Activated CD8-positive, alpha-beta T cell treated with anti-CD3 and anti-CD28 coated beads, Interleukin-2, amount 10 ng/mL, durations not matched to agents 7 days and 5 days (primary cell): ENCODE measurements around the gene KLHL10. TPM values are rescaled to one million over a fixed set of nuclear protein-coding genes. Genes with fewer than 3 reads are reported as not detected.
"Not testable (repeated sequence)": the region's sequence is repeated elsewhere in the genome, so short reads cannot be mapped to it uniquely, and the experiment has no call there.

Experiments used
- ATAC-seq: fragments of 150-1000 bp; cut with Tn5 transposase; one replicate; pipeline ENCODE4 v1.10.0; 2021; ENCODE audit warnings: moderate library complexity
- CTCF ChIA-PET: fragments of 350-600 bp; sonication (Branson Sonifier 250); formaldehyde crosslinking; loops from one replicate; lab custom pipeline; 2021; ENCODE audit warnings: antibody characterized with exemption; lab: Charles Lee
- POLR2A ChIA-PET: fragments of 350-600 bp; sonication (Branson Sonifier 250); formaldehyde crosslinking; loops from one replicate; lab custom pipeline; 2021; ENCODE audit warnings: antibody characterized with exemption; lab: Charles Lee
- DNase-seq: peaks from one replicate; pipeline ENCODE4 v3.0.0-alpha.2; 2020
- H3K27ac Mint-ChIP-seq: one replicate; pipeline ENCODE4 v1.8.0; 2021; ENCODE audit warnings: mild to moderate bottlenecking, mixed read lengths
- H3K27me3 Mint-ChIP-seq: one replicate; pipeline ENCODE4 v1.8.0; 2021; ENCODE audit warnings: low read depth, mixed read lengths
- H3K36me3 Mint-ChIP-seq: one replicate; pipeline ENCODE4 v1.8.0; 2021; ENCODE audit warnings: low read depth, mixed read lengths
- H3K4me1 Mint-ChIP-seq: one replicate; pipeline ENCODE4 v1.8.0; 2021; ENCODE audit warnings: low read depth, mixed read lengths
- H3K4me3 Mint-ChIP-seq: one replicate; pipeline ENCODE4 v1.8.0; 2021; ENCODE audit warnings: mild to moderate bottlenecking, mixed read lengths
- H3K9me3 Mint-ChIP-seq: one replicate; pipeline ENCODE4 v1.8.0; 2022; ENCODE audit warnings: mixed read lengths; ENCODE audit not compliant: insufficient read depth
- total RNA-seq, 2 experiments: library from RNA; stranded (reverse); gene quantifications; one replicate each; pipeline ENCODE4 v1.2.3, GENCODE V29; 2021

KLHL10 gene
- total RNA-seq, 2 experiments from 2014 or later = not detected

GRCh38 chr17:41864498-41864835 is 26.8 kb downstream of the KLHL10 start:
- no peaks in the 10 kb centered on the region for H3K9me3 Mint-ChIP-seq
- H3K36me3 Mint-ChIP-seq = peaks cover 21% of the 10 kb centered on the region
- ATAC-seq (no peak), DNase-seq (no peak)
- H3K4me1 Mint-ChIP-seq = peaks cover 24% of the 10 kb centered on the region
- POLR2A ChIA-PET = interaction anchor here (0.8 to 2.2 kb wide), 13 partner anchors 10 to 176 kb away, joined by 3 to 8 read pairs (median 4); partner anchors contain the start of genes ACLY, CNP, DNAJC7 and EIF1
- CTCF ChIA-PET = interaction anchor here (0.8 to 3.4 kb wide), 6 partner anchors 11 to 63 kb away, joined by 3 to 14 read pairs (median 4); partner anchors contain the start of gene P3H4
- no peak overlapping the region for H3K27ac Mint-ChIP-seq
- H3K4me3 Mint-ChIP-seq = no peak overlapping the region
- no peaks in the 10 kb centered on the region for H3K27me3 Mint-ChIP-seq

GRCh38 chr17:41864836-41865595 is 27.4 kb downstream of the KLHL10 start, which contains the start of gene KLHL11:
TSS of gene KLHL11 (minus strand) at chr17:41865423. CDS start at chr17:41865370, 53 bp downstream.
- Mint-ChIP-seq H3K9me3 (no peaks in the 10 kb centered on the region), H3K27me3 (no peaks in the 10 kb centered on the region), H3K36me3 (peaks cover 23% of the 10 kb centered on the region), H3K4me3 (no peak within 1 kb of the TSS), H3K27ac (no peak within 1 kb of the TSS), H3K4me1 (peaks cover 25% of the 10 kb centered on the region)
- DNase-seq (peak; percentile 92), ATAC-seq (peak; percentile 94)
- ChIA-PET POLR2A (interaction anchor here (0.7 to 2.2 kb wide), 15 partner anchors 9 to 177 kb away, joined by 3 to 8 read pairs (median 3); partner anchors contain the start of genes ACLY, CNP, DNAJC7 and EIF1), CTCF (interaction anchor here (0.7 to 3.4 kb wide), 6 partner anchors 11 to 65 kb away, joined by 3 to 14 read pairs (median 4); partner anchors contain the start of genes ODAD4 and P3H4)

GRCh38 chr17:41865596-41865893 is 27.9 kb downstream of the KLHL10 start:
- Mint-ChIP-seq H3K27ac (no peak overlapping the region), H3K4me1 (peaks cover 23% of the 10 kb centered on the region), H3K4me3 (no peak overlapping the region), H3K36me3 (peaks cover 27% of the 10 kb centered on the region), H3K9me3 (no peaks in the 10 kb centered on the region), H3K27me3 (no peaks in the 10 kb centered on the region)
- DNase-seq (no peak), ATAC-seq (no peak)
- CTCF ChIA-PET = interaction anchor here (0.7 to 3.4 kb wide), 3 partner anchors 16 to 65 kb away, joined by 3 to 14 read pairs (median 4); partner anchors contain the start of genes ODAD4 and P3H4
- POLR2A ChIA-PET = interaction anchor here (0.7 to 2.2 kb wide), 12 partner anchors 9 to 177 kb away, joined by 3 to 8 read pairs (median 3); partner anchors contain the start of genes ACLY, CNP, DNAJC7 and EIF1

GRCh38 chr17:41868568-41868967 is 30.9 kb downstream of the KLHL10 start:
- Mint-ChIP-seq H3K36me3 (peaks cover 49% of the 10 kb centered on the region), H3K27ac (no peak overlapping the region), H3K9me3 (no peaks in the 10 kb centered on the region), H3K4me1 (peaks cover 12% of the 10 kb centered on the region), H3K27me3 (no peaks in the 10 kb centered on the region), H3K4me3 (no peak overlapping the region)
- ATAC-seq (no peak), DNase-seq (no peak)
- ChIA-PET POLR2A (no interaction called here), CTCF (interaction anchor here (1.3 kb wide), 1 partner anchor 57 kb away, joined by 3 read pairs; the partner anchor contains the start of gene P3H4)

GRCh38 chr17:41869426-41869825 is 31.8 kb downstream of the KLHL10 start:
- POLR2A ChIA-PET = interaction anchor here (0.9 kb wide), 1 partner anchor 9 kb away, joined by 3 read pairs; no protein-coding TSS in a partner anchor
- H3K27me3 Mint-ChIP-seq = no peaks in the 10 kb centered on the region
- H3K4me3 Mint-ChIP-seq = no peak overlapping the region
- ATAC-seq = no peak
- peaks cover 12% of the 10 kb centered on the region for H3K4me1 Mint-ChIP-seq
- H3K27ac Mint-ChIP-seq = no peak overlapping the region
- DNase-seq = no peak
- CTCF ChIA-PET = no interaction called here
- H3K9me3 Mint-ChIP-seq = no peaks in the 10 kb centered on the region
- H3K36me3 Mint-ChIP-seq = peaks cover 54% of the 10 kb centered on the region

GRCh38 chr17:41870097-41870496 is 32.5 kb downstream of the KLHL10 start:
- POLR2A ChIA-PET = interaction anchor here (0.6 to 0.9 kb wide), 3 partner anchors 9 to 96 kb away, joined by 3 to 4 read pairs (median 3); partner anchors contain the start of gene CNP
- no peaks in the 10 kb centered on the region for H3K27me3 Mint-ChIP-seq
- no peak overlapping the region for H3K4me3 Mint-ChIP-seq
- ATAC-seq (no peak), DNase-seq (no peak)
- CTCF ChIA-PET = interaction anchor here (0.9 kb wide), 1 partner anchor 132 kb away, joined by 3 read pairs; no protein-coding TSS in a partner anchor
- H3K27ac Mint-ChIP-seq = peak overlapping the region; percentile 20
- H3K9me3 Mint-ChIP-seq = no peaks in the 10 kb centered on the region
- peaks cover 58% of the 10 kb centered on the region for H3K36me3 Mint-ChIP-seq
- peaks cover 12% of the 10 kb centered on the region for H3K4me1 Mint-ChIP-seq

GRCh38 chr17:41870627-41871026 is 33.0 kb downstream of the KLHL10 start:
- Mint-ChIP-seq H3K27ac (no peak overlapping the region), H3K4me1 (peaks cover 8% of the 10 kb centered on the region), H3K4me3 (no peak overlapping the region), H3K9me3 (no peaks in the 10 kb centered on the region), H3K36me3 (peaks cover 60% of the 10 kb centered on the region), H3K27me3 (no peaks in the 10 kb centered on the region)
- ATAC-seq (no peak), DNase-seq (no peak)
- CTCF ChIA-PET = interaction anchor here (0.9 kb wide), 1 partner anchor 133 kb away, joined by 3 read pairs; no protein-coding TSS in a partner anchor
- POLR2A ChIA-PET = interaction anchor here (0.6 to 0.8 kb wide), 2 partner anchors 20 to 96 kb away, joined by 3 to 4 read pairs; partner anchors contain the start of gene CNP

- no peak for DNase-seq
- Mint-ChIP-seq H3K9me3 (no peaks in the 10 kb centered on the region), H3K27ac (no peak overlapping the region), H3K4me1 (peaks cover 8% of the 10 kb centered on the region), H3K36me3 (peaks cover 65% of the 10 kb centered on the region), H3K27me3 (no peaks in the 10 kb centered on the region), H3K4me3 (no peak overlapping the region)
- no peak for ATAC-seq
- ChIA-PET POLR2A (no interaction called here), CTCF (no interaction called here)
These were observed 34.2 kb downstream of the KLHL10 start for GRCh38 chr17:41871789-41872188.

GRCh38 chr17:41873559-41874292 is 36.1 kb downstream of the KLHL10 start:
- Mint-ChIP-seq H3K27ac (no peak overlapping the region), H3K27me3 (no peaks in the 10 kb centered on the region), H3K4me1 (peaks cover 4% of the 10 kb centered on the region), H3K9me3 (no peaks in the 10 kb centered on the region), H3K4me3 (no peak overlapping the region), H3K36me3 (peaks cover 65% of the 10 kb centered on the region)
- no peak for DNase-seq
- CTCF ChIA-PET = interaction anchor here (0.8 kb wide), 1 partner anchor 183 kb away, joined by 3 read pairs; no protein-coding TSS in a partner anchor
- no peak for ATAC-seq
- POLR2A ChIA-PET = interaction anchor here (0.6 to 1.0 kb wide), 2 partner anchors 9 to 141 kb away, joined by 3 read pairs; partner anchors contain the start of gene KLHL11

- not testable (repeated sequence) for H3K27me3 Mint-ChIP-seq, H3K4me3 Mint-ChIP-seq, DNase-seq, H3K9me3 Mint-ChIP-seq, ATAC-seq, H3K4me1 Mint-ChIP-seq, H3K27ac Mint-ChIP-seq
- peaks cover 63% of the 10 kb centered on the region for H3K36me3 Mint-ChIP-seq
- ChIA-PET CTCF (interaction anchor here (0.8 kb wide), 1 partner anchor 184 kb away, joined by 3 read pairs; no protein-coding TSS in a partner anchor), POLR2A (interaction anchor here (1.0 kb wide), 1 partner anchor 9 kb away, joined by 3 read pairs; the partner anchor contains the start of gene KLHL11)
These were observed 36.7 kb downstream of the KLHL10 start for GRCh38 chr17:41874293-41874670.

GRCh38 chr17:41880130-41880529 is 42.5 kb downstream of the KLHL10 start:
- Mint-ChIP-seq H3K4me3 (no peak overlapping the region), H3K9me3 (no peaks in the 10 kb centered on the region), H3K4me1 (no peaks in the 10 kb centered on the region), H3K27ac (no peak overlapping the region), H3K36me3 (peaks cover 56% of the 10 kb centered on the region), H3K27me3 (no peaks in the 10 kb centered on the region)
- no peak for DNase-seq
- ChIA-PET CTCF (no interaction called here), POLR2A (interaction anchor here (0.6 kb wide), 1 partner anchor 88 kb away, joined by 3 read pairs; no protein-coding TSS in a partner anchor)
- ATAC-seq = no peak
